Loucy (cell line): ENCODE data around the gene NECAB3.

ENCODE experiments used
- CTCF ChIP-seq: fragments of 200-600 bp; sonication (generic); conservative IDR thresholded peaks from 2 replicates; pipeline ENCODE4 v1.5.1; 2014; ENCODE audit warnings: mild to moderate bottlenecking, antibody characterized with exemption, low read length
- EZH2phosphoT487 ChIP-seq: fragments of 200-600 bp; IDR thresholded peaks from 2 replicates; pipeline ENCODE4 v1.6.1; 2018; ENCODE audit warnings: antibody characterized with exemption, mild to moderate bottlenecking, moderate library complexity, borderline replicate concordance

- TF ChIP-seq CTCF (no peak), EZH2phosphoT487 (no peak)
Measured at GRCh38 chr20:33651562-33652048, 22.6 kb downstream of the NECAB3 start.
